ENCODE measurements around the gene PARD3.

Gene PARD3

GRCh38 chr10:34229917-34230316 is 585.2 kb downstream of the PARD3 start:
- DNase-seq, result no peak
- H3K27ac ChIP-seq (ENCODE audit: insufficient read depth, low read length, poor library complexity, severe bottlenecking), result no peak overlapping the region
- H3K4me1 ChIP-seq (ENCODE audit: control insufficient read depth, insufficient read depth, low read length, poor library complexity, severe bottlenecking), result no peaks in the 10 kb centered on the region
- H3K27me3 ChIP-seq (replicated peaks; ENCODE audit: control insufficient read depth, insufficient read depth, low read length, poor library complexity, severe bottlenecking), result no peaks in the 10 kb centered on the region
- H3K36me3 ChIP-seq (ENCODE audit: control insufficient read depth, insufficient read depth, low read length), result no peaks in the 10 kb centered on the region
- no peak overlapping the region for H3K4me3 ChIP-seq (ENCODE audit: insufficient read depth, low read depth, low read length, poor library complexity, severe bottlenecking)
- no peaks in the 10 kb centered on the region for H3K9me3 ChIP-seq (ENCODE audit: control insufficient read depth, low read length)

- H3K27ac ChIP-seq (ENCODE audit: insufficient read depth, low read length, poor library complexity, severe bottlenecking), result no peak overlapping the region
- H3K27me3 ChIP-seq (replicated peaks; ENCODE audit: control insufficient read depth, insufficient read depth, low read length, poor library complexity, severe bottlenecking), result no peaks in the 10 kb centered on the region
- H3K36me3 ChIP-seq (ENCODE audit: control insufficient read depth, insufficient read depth, low read length), result no peaks in the 10 kb centered on the region
- H3K4me1 ChIP-seq (ENCODE audit: control insufficient read depth, insufficient read depth, low read length, poor library complexity, severe bottlenecking), result no peaks in the 10 kb centered on the region
- no peak for DNase-seq
- no peak overlapping the region for H3K4me3 ChIP-seq (ENCODE audit: insufficient read depth, low read depth, low read length, poor library complexity, severe bottlenecking)
- H3K9me3 ChIP-seq (ENCODE audit: control insufficient read depth, low read length), result no peaks in the 10 kb centered on the region
Observed at GRCh38 chr10:34228066-34228465, 587.0 kb downstream of the PARD3 start.

- Histone ChIP-seq H3K9me3 (ENCODE audit: control insufficient read depth, low read length) (no peaks in the 10 kb centered on the region), H3K27me3 (replicated peaks; ENCODE audit: control insufficient read depth, insufficient read depth, low read length, poor library complexity, severe bottlenecking) (no peaks in the 10 kb centered on the region), H3K27ac (ENCODE audit: insufficient read depth, low read length, poor library complexity, severe bottlenecking) (no peak overlapping the region), H3K36me3 (ENCODE audit: control insufficient read depth, insufficient read depth, low read length) (no peaks in the 10 kb centered on the region), H3K4me3 (ENCODE audit: insufficient read depth, low read depth, low read length, poor library complexity, severe bottlenecking) (no peak overlapping the region), H3K4me1 (ENCODE audit: control insufficient read depth, insufficient read depth, low read length, poor library complexity, severe bottlenecking) (no peaks in the 10 kb centered on the region)
- DNase-seq, result no peak
Observed at GRCh38 chr10:34224639-34225038, 590.5 kb downstream of the PARD3 start.

GRCh38 chr10:34223658-34224057 is 591.4 kb downstream of the PARD3 start:
- Histone ChIP-seq H3K9me3 (ENCODE audit: control insufficient read depth, low read length) (no peaks in the 10 kb centered on the region), H3K4me3 (ENCODE audit: insufficient read depth, low read depth, low read length, poor library complexity, severe bottlenecking) (no peak overlapping the region), H3K36me3 (ENCODE audit: control insufficient read depth, insufficient read depth, low read length) (no peaks in the 10 kb centered on the region), H3K27ac (ENCODE audit: insufficient read depth, low read length, poor library complexity, severe bottlenecking) (no peak overlapping the region), H3K27me3 (replicated peaks; ENCODE audit: control insufficient read depth, insufficient read depth, low read length, poor library complexity, severe bottlenecking) (no peaks in the 10 kb centered on the region), H3K4me1 (ENCODE audit: control insufficient read depth, insufficient read depth, low read length, poor library complexity, severe bottlenecking) (no peaks in the 10 kb centered on the region)
- no peak for DNase-seq

- no peak overlapping the region for H3K27ac ChIP-seq (ENCODE audit: insufficient read depth, low read length, poor library complexity, severe bottlenecking)
- H3K36me3 ChIP-seq (ENCODE audit: control insufficient read depth, insufficient read depth, low read length), result no peaks in the 10 kb centered on the region
- H3K9me3 ChIP-seq (ENCODE audit: control insufficient read depth, low read length), result no peaks in the 10 kb centered on the region
- no peaks in the 10 kb centered on the region for H3K4me1 ChIP-seq (ENCODE audit: control insufficient read depth, insufficient read depth, low read length, poor library complexity, severe bottlenecking)
- H3K4me3 ChIP-seq (ENCODE audit: insufficient read depth, low read depth, low read length, poor library complexity, severe bottlenecking), result no peak overlapping the region
- DNase-seq, result no peak
- no peaks in the 10 kb centered on the region for H3K27me3 ChIP-seq (replicated peaks; ENCODE audit: control insufficient read depth, insufficient read depth, low read length, poor library complexity, severe bottlenecking)
Observed at GRCh38 chr10:34222359-34222758, 592.7 kb downstream of the PARD3 start.

GRCh38 chr10:34219753-34220548 is 595.1 kb downstream of the PARD3 start:
- Histone ChIP-seq H3K27ac (ENCODE audit: insufficient read depth, low read length, poor library complexity, severe bottlenecking) (no peak overlapping the region), H3K9me3 (ENCODE audit: control insufficient read depth, low read length) (no peaks in the 10 kb centered on the region), H3K36me3 (ENCODE audit: control insufficient read depth, insufficient read depth, low read length) (no peaks in the 10 kb centered on the region), H3K4me1 (ENCODE audit: control insufficient read depth, insufficient read depth, low read length, poor library complexity, severe bottlenecking) (no peaks in the 10 kb centered on the region), H3K4me3 (ENCODE audit: insufficient read depth, low read depth, low read length, poor library complexity, severe bottlenecking) (no peak overlapping the region), H3K27me3 (replicated peaks; ENCODE audit: control insufficient read depth, insufficient read depth, low read length, poor library complexity, severe bottlenecking) (no peaks in the 10 kb centered on the region)
- no peak for DNase-seq

GRCh38 chr10:34217524-34217923 is 597.6 kb downstream of the PARD3 start:
- Histone ChIP-seq H3K9me3 (ENCODE audit: control insufficient read depth, low read length) (no peaks in the 10 kb centered on the region), H3K4me1 (ENCODE audit: control insufficient read depth, insufficient read depth, low read length, poor library complexity, severe bottlenecking) (no peaks in the 10 kb centered on the region), H3K27me3 (replicated peaks; ENCODE audit: control insufficient read depth, insufficient read depth, low read length, poor library complexity, severe bottlenecking) (no peaks in the 10 kb centered on the region), H3K27ac (ENCODE audit: insufficient read depth, low read length, poor library complexity, severe bottlenecking) (no peak overlapping the region), H3K36me3 (ENCODE audit: control insufficient read depth, insufficient read depth, low read length) (no peaks in the 10 kb centered on the region), H3K4me3 (ENCODE audit: insufficient read depth, low read depth, low read length, poor library complexity, severe bottlenecking) (no peak overlapping the region)
- DNase-seq, result no peak

GRCh38 chr10:34216348-34216945 is 598.6 kb downstream of the PARD3 start:
- Histone ChIP-seq H3K36me3 (ENCODE audit: control insufficient read depth, insufficient read depth, low read length) (no peaks in the 10 kb centered on the region), H3K4me3 (ENCODE audit: insufficient read depth, low read depth, low read length, poor library complexity, severe bottlenecking) (no peak overlapping the region), H3K27ac (ENCODE audit: insufficient read depth, low read length, poor library complexity, severe bottlenecking) (no peak overlapping the region)

GRCh38 chr10:34213805-34214197 is 601.3 kb downstream of the PARD3 start:
- no peaks in the 10 kb centered on the region for H3K36me3 ChIP-seq (ENCODE audit: control insufficient read depth, insufficient read depth, low read length)
- H3K27ac ChIP-seq (ENCODE audit: insufficient read depth, low read length, poor library complexity, severe bottlenecking), result no peak overlapping the region
- no peaks in the 10 kb centered on the region for H3K9me3 ChIP-seq (ENCODE audit: control insufficient read depth, low read length)
- no peak overlapping the region for H3K4me3 ChIP-seq (ENCODE audit: insufficient read depth, low read depth, low read length, poor library complexity, severe bottlenecking)
- no peaks in the 10 kb centered on the region for H3K27me3 ChIP-seq (replicated peaks; ENCODE audit: control insufficient read depth, insufficient read depth, low read length, poor library complexity, severe bottlenecking)
- no peaks in the 10 kb centered on the region for H3K4me1 ChIP-seq (ENCODE audit: control insufficient read depth, insufficient read depth, low read length, poor library complexity, severe bottlenecking)
- no peak for DNase-seq

More at GRCh38 chr10:34216348-34216945, 598.6 kb downstream of the PARD3 start:
- no peaks in the 10 kb centered on the region for H3K27me3 ChIP-seq (replicated peaks; ENCODE audit: control insufficient read depth, insufficient read depth, low read length, poor library complexity, severe bottlenecking)
- no peaks in the 10 kb centered on the region for H3K4me1 ChIP-seq (ENCODE audit: control insufficient read depth, insufficient read depth, low read length, poor library complexity, severe bottlenecking)
- no peaks in the 10 kb centered on the region for H3K9me3 ChIP-seq (ENCODE audit: control insufficient read depth, low read length)
- DNase-seq, result no peak

- H3K36me3 ChIP-seq (ENCODE audit: control insufficient read depth, insufficient read depth, low read length), result no peaks in the 10 kb centered on the region
- H3K9me3 ChIP-seq (ENCODE audit: control insufficient read depth, low read length), result no peaks in the 10 kb centered on the region
- no peaks in the 10 kb centered on the region for H3K27me3 ChIP-seq (replicated peaks; ENCODE audit: control insufficient read depth, insufficient read depth, low read length, poor library complexity, severe bottlenecking)
- no peak overlapping the region for H3K27ac ChIP-seq (ENCODE audit: insufficient read depth, low read length, poor library complexity, severe bottlenecking)
- no peaks in the 10 kb centered on the region for H3K4me1 ChIP-seq (ENCODE audit: control insufficient read depth, insufficient read depth, low read length, poor library complexity, severe bottlenecking)
- DNase-seq, result no peak
- no peak overlapping the region for H3K4me3 ChIP-seq (ENCODE audit: insufficient read depth, low read depth, low read length, poor library complexity, severe bottlenecking)
Observed at GRCh38 chr10:34213193-34213804, 601.8 kb downstream of the PARD3 start.
